Measurements from ENCODE around the gene TMEM273.

- TF ChIP-seq CTCF (IDR thresholded peaks at IDR 0.05) (no peak), EP300 (IDR thresholded peaks at IDR 0.05) (no peak), POLR2A (IDR thresholded peaks at IDR 0.05; ENCODE audit: low read depth) (no peak), POLR2AphosphoS5 (IDR thresholded peaks at IDR 0.05) (no peak)
Measured at GRCh38 chr10:49226594-49226993, 38.4 kb upstream of the TMEM273 start.
